SW 1271 (cell line): ENCODE data around the gene UBE2L5.

ENCODE experiments used
- DNase-seq, 2 experiments: peaks; one replicate each; lab custom pipeline; 2025; lab: John Stamatoyannopoulos, UW

The UBE2L5 gene

DNA sequence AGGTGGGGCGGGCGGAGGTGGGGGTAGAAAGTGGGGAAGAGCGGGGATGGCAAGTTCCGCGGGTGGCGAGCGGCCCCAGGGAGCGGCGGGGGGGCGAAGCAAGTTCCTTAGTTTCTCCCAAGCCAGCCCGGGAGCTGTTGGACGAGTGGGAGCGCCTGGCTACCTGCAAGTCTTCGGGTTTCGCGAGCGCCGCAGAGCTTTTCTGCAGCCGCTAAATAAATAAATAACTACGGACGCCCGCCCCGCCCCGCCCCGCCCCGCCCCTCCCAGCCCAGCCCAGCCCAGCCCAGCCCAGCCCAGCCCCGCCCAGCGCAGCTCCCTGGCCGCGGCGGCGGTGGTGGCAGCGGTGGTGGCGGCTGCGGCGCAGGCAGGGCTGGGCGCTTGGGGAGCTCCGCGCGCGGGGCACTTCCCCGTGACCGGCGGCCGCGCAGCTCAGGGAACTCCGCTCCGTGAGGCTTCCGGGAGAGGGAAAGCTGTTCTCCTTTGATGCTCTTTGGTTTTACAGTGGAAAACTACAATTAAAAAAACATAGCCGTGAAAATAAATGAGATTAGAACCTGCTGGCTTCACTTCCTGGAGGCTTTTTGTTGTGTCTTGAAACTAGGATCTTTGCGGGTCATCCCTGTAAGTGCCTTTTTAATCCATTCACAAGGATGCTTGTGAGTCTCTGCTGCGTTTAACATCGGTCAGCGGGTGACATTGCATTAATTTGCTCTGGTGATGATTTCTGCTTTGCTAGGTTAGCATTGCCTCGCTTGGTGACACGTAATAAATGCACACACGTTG is at the start of gene UBE2L5:
UBE2L5 (plus strand) TSS at position 440 of the 786 bp plus-strand sequence. CDS start 5,498 bp downstream, outside the sequence.
- DNase-seq: peak; percentile 46 to 81

DNA sequence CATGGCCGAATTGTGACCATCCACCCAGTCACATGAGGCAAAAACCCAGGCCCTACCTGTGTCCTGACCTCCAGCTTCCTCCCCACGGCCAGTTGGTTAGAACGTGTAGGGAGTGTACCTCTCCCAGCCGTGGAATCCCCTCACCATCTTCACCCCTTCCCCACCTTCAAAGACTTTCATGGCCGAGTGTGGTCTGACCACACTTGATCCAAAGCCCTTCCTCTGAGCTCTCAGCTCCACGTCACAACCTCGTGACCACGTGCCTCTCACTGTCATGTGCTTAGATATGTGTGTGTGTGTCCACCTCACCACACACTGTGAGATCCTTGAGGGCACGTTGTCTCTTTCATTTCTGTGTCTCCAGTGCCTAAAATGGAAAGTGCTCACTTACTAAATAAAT is 48.6 kb upstream of the UBE2L5 start:
- DNase-seq: no peak

DNA sequence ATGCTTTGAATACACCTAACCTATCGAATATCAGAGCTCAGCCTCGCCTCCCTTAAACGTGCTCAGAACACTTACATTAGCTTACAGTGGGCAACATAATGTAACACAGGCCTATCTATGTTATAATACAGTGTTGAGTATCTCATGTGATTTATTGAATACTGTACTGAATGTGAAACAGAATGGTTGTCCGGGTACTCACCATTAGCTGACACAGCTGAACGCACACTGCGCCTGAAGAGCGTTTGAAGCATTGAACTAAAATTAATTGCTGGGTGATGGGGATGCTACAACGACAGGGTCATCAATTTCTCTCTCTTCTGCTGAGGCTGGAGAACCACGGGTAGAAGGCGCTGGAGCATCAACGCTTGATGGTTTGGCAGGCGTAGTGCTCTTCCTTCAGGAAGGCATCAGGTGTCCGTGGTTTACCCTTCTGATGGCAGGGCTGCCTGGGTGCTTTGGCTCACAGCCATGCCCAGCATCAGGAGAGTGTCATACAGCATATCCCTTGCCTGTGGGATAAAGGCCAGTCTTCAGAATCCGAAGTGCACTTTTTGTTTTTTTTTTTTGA is 46.9 kb upstream of the UBE2L5 start:
- DNase-seq: no peak

DNA sequence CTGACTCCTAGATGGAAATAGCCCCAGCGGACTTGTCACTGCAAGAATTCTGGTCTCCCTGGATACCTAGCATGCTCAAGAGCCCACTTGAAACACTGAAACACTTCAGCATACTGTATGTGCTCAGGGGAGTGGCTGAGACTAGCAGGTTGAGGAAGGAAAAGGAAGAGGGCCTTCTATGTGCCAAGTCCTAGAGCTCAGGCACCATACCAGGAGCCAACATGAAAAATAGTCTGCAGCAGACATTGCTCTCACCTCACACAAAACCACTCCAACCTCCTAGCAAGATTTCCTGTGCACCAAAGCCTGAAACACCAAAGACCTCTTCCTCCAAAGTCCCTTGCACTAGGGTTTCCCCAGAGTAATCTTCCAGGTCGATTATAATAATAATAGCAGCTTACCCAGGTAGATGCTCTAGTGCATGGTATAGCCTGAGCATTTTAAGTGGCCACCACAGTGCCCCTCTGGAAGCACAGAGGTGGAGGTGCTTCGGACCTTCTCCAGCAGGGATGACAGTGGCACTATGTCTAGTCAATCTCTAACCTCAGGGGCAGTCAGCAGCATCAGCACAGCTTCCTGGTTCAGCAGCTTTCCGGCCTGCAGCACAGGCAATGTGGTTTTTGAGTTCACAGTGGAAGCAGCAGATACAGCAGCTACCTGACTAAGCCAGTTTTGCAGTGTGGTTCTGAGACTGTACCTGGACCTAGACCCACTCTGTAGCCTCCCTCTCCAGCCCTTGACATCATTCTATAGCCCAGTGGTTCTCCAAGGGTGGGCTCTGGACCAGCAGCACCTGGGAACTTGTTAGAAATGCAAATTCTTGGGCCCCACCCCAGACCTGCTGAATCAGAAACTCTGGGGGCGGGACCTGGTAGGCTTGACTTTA is 45.6 kb upstream of the UBE2L5 start:
- DNase-seq: no peak

DNA sequence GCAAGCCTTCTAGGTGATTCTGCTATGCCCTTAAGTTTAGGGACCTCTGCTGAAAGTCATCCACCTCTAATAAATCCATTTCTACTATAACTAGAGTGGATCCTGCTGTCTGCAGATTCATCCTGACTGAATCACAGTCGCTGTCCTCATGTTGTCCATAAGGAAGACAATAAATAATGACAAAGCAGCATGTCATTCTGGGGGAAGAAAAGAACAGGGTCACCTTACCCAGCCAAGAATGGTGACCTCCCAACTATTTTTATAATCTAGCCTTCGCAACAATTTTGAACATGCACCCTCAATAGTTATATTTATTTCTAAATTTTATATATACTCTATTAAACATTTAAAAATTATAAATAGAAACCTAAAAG is 45.0 kb upstream of the UBE2L5 start:
- no peak for DNase-seq

DNA sequence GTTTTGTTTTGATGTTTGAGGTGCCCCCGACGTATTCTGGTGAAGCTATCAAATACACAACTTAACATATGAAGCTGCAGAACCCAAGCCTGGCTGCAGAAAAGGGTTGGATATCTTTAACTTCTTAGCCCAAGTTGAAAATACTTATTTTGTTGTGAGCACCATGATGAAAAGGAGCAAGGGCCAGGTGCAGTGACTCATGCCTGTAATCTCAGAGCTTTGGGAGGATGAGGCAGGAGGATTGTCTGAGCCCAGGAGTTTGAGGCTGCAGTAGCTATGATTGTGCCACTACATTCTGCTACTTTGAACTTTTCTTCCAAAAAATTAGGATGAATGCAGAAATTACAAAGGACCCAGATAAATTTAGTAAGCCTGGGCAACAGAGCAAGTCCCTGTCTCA is 44.1 kb upstream of the UBE2L5 start:
- DNase-seq: no peak

DNA sequence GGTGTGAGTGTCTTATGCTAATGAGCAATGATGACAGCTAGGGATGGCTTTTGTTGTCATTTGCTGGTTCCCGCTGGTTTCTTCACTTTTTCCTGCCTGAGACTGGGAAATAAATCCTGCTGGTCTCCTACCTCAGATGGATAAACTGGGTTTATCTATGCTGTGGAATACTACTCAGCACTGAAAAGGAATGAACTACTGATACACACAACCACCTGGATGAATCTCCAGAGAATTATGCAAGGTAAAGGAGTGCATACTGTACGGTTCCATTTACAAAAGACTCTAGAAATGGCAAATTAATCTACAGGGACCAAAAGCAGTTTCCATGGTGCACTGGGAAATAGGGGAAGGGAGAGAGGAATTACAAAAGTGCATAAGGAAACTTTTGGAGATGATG is 41.2 kb upstream of the UBE2L5 start:
- DNase-seq: no peak

DNA sequence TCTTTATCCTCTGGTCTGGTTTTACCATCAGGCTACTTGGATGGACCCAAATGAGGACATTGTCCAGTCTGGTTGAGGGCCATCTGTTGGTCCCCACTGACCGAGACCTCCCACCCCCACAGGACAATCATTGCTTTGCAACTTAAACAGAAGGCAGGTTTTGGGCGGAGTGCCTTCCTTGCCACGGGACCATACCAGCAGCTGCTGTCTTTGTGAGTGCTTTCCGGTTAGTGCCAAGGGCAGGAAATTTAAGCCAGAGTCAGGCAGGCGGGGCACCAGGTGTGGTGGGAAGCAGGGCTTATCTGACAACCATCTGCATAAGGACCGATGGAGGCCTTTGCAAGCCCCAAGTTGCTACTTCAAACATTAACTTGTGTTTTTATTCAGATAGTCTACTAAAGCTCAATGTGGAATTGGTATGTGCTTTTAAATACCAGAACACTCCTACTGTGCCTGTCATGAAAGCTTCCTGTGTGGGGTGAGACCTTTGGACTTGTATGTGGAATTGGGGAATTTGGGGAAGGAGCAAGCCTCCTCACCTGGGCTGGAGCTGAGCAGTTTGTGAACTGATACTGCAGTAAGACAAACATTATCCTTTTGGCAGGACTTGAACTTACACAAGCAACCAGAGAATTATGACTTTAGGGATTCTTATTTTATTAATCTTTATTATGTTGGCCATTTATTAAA is 39.3 kb upstream of the UBE2L5 start:
- no peak for DNase-seq

DNA sequence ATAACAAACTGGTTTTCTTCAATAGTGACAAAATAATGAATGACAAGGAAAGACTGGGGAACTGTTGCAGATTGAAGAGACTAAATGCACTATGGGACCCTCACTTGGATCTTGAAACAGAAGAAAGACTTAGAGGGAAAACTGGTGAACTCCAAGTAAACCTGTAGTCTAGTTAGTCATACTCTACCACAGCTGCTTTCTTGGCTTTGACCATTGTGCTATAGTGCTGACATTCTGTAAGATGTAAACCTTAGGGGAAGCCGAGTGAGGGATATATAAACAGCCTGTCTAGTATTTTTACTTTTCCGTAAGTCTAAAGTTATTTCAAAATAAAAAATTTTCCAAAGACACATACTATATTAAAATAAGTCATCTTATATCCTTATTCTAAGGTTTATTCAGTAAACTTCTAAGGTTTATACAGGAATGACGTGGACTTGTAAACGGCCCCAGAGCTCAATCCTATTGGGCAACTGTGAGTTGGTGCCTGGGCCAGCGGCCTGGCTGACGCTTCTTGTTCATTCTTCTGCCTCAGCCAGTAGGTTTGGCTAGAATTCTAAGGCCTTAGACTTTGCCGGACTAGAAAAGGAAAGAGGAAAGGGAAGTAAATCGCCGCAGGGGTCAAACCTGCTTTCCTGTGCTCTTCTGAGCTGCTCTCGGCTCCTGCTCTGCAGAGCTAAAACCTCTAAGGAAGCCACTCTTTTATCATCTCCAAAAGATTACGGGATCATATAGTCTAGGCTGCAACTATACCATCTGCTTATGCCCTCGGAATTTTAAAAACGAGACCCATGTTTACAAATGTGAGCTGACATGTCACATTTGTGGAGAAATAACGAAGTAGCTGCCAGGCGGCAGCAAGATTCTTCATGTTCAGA is 33.6 kb upstream of the UBE2L5 start:
- DNase-seq: no peak

DNA sequence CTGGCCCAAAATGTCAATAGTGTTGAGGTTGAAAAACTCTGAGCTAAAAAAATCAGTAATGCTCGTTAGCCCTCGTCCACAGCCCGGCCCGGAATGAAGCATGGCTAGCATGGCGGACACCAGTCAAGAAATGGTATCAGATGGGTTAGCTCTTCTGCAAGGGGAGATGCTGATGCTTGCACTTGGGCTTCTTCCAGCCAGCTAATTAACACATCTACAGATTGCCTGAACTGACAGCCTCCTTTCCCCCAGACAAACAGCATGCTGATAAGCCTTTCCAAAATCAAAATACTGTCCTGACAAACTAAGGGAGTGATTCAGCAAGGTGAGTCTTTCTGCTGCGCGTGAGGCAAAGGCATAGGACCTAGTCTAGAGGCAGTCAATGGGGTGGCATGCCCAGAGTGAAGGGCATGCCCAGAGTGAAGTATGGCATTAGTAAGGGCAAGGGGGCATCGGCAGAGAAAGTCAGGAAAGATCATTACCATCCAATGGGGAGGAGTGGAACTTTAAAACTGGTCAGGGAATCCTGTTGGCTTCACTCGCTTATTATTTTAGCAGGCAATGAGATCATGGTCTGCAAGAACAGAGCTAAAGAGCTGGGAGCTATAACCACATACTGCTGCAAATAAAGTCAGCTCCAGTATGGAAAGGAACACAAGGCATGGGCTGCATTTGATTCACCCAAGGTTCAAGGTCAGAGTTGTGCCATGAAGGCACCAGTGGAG is 30.2 kb upstream of the UBE2L5 start:
- no peak for DNase-seq

DNA sequence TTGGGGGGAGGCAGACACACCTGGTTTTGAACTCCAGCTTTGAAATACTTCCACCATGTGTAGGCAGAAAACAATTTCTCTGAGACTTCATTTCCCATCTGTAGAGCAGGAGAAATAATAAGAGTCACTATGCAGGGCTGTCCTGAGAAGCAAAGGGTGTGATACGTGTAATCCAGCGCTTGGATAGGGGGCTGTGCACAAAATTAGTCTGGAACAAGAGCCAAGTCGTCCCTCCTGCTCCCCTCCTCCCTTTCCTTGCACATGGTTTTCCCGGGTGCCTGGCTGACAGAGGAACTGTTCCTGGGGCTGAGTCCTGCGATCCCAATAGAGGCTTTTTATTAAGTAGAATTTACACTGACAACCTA is 29.6 kb upstream of the UBE2L5 start:
- no peak for DNase-seq

DNA sequence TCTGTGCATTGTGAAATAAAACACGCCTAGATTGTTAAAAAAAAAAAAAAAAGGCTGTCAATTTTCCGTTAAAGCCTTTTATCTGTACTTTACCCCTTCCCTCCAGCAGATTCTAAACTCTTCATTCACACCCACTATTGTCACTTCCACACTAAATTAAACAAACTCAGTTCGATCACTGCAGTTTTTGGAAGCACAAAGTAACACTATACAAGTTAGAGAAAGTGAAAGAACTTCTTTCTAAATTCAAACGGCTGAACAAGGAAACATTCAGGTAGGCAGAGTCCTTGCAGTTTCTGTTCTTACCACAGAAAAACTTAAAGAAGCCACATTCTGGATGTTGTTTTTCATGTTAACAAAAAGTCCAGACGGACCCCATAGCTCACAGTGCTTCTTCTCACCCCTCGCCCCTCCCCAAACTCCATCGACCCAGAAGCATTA is 27.5 kb upstream of the UBE2L5 start:
- DNase-seq: no peak

DNA sequence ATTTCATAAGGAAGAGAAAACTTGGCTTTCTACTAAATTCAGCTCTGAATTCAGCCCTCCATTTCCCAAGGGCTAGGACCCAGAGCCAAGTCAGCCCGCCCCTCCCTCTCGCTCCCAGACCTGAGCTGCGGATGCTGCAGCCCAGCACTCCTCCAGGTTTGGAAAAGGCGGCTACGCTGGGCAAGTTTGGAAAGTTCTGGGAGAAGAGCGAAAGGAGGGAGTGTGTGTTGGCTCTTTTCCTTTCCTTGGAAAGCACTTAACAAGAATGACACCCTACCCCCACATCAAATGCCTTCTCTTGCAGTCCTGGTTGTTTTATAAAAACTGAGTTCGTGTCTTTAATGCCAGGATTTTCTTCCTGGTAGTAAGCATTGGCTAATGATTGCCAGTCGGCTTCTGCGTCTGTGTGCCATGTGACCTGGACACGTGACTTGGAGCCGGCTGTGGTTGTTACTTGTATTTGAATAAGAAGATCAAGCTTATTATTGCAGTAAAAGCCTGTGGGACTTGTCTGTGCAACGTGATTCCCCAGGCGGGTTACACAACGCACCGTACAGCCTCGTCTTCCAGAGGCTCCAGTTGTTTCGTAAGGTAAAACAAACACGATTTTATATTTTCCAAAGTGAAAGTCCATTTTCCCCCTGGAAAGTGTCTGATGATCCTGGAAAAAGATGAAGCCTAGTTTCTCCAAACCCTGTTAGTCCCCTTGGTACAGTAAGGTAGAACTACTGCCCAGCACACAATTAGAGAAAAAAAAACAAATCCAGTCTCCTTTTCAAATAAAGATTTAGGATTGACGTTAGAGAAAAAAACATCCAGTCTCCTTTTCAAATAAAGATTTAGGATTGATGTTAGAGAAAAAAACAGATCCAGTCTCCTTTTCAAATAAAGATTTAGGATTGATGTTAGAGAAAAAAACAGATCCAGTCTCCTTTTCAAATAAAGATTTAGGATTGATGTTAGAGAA is 26.8 kb upstream of the UBE2L5 start:
- peak; percentile 17 to 68 for DNase-seq

DNA sequence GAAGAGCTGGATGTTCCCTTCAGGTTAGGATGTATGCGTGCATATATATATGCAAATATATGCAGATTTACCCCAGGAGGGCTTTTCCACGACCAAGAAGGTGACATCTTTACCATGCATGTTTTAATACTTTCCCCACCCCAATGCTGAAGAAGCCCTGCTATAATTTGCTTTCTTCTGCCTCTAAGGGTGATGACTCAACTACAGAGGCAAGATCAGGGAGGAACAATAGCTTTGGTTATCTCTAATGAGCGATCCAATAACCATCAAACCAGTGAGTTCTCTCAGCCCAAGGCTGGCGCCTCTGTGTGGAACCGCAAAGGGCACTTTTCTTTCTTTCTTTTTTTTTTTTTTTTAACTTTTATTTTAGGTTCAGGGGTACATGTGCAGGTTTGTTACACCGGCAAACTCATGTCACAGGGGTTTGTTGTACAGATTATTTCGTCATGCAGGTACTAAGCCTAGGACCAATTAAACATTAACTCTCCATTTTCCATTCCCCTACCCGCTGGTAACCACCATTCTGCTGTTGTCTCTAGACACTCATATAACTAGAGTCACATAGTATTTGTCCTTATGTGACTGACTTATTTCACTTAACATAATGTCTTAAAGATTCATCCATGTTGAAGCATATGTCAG is 25.7 kb upstream of the UBE2L5 start:
- no peak for DNase-seq

DNA sequence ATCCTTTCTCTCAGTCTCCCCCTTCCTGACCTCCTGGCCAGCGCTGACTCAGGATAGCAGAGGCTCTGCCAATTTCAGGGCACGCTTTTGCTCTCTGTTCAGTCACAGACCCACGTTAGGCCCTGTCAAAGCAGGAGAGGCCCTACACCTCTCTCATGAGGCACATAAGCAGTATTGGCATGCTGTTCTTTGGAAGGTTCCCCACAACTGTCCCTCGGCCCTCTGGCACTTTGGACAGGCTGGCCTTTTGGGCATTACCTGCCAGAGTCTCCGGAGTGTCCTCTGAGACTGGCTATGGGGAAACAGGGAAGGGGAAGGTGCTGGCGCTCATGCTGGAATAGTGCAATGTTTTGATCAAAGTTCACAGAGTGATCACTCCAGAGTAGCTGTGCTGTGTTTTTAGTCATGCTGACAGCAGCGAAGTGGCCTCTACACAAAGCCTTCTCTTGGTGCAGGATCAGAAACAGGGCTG is 23.7 kb upstream of the UBE2L5 start:
- no peak for DNase-seq

DNA sequence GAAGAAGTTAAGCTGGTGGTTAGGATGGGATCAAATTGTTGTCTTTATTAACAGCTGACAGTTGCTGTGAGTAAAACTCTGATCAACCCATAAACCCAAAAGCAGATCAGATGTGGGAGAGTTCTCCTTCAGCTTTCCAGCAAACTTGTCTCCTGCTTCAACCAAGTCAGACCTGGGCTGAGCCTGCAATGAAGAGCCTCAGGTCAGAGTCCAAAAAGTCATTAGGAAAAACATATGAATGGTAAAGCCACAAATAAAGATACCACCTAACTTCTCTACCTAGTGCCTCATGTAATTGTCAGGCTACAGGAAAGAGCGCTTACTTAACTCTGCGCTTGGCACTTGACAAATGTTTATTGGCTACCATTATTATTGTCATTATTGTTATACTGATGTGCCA is 21.9 kb upstream of the UBE2L5 start:
- DNase-seq: no peak

DNA sequence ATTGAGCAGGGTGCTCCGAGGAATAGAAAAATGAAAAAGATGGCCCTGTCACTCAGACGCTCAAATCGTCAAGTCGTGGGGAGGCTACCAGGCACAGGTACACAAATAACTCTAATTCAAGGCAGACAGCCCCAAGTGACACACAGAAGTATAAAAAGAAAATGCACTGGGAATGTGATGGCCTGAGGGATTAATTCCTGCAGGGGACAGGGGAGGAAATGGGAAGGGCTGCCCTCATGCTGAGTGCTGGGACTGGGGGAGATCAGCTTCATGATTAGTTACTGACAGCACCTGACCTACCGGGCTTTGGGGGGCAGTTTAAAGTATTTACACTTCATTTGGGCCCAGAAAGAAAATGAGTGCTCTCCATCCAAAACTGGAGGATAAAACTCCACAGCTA is 20.9 kb upstream of the UBE2L5 start:
- DNase-seq: no peak

DNA sequence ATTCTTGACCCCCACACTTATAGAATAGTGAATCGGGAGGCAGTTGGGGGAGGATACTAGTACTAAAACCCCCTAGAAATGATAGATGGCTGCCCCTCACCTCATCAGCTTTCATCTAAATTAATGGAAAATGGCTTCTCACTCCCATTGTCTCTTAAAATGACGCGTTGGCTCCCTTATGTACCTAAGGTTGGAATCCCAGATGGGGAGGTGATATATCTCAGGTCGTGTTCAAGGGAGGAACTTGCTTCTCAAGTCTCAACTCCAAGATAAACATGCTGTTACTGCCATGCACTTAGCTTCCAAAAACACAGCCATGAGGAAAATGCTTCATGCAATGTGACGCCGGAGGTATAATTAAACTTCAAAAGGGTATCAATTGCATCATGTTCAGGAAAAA is 18.8 kb upstream of the UBE2L5 start:
- DNase-seq: no peak

DNA sequence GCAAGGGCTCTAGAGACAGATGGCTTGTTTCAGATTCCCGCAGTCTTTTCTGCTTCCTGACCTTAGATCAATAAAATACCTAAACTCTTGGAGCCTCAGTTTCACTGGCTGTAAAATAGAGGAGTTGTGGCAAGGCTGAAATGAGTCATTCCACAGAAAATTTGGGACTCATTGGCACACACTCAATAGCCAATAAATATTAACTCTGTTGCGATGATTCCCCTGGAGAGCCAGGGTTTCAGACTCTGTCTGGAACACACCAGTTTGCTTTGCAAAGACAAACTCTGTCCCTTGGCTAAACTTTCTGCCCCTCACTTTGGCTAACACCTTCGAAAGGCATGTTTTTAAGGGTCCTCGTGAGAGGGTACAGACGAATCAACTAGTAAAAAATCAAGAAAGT is 18.1 kb upstream of the UBE2L5 start:
- no peak for DNase-seq
